ENCODE data around the gene ACP2. TPM values are rescaled to one million over a fixed set of nuclear protein-coding genes. Genes with fewer than 3 reads are reported as not detected.
A peak's percentile ranks its signal among the peaks of the same experiment; 100 is the strongest.

The ACP2 gene
- total and polyA plus RNA-seq, 5 donors from 2014 or later: 16.3 to 27.7 (median 17.8) TPM

DNA sequence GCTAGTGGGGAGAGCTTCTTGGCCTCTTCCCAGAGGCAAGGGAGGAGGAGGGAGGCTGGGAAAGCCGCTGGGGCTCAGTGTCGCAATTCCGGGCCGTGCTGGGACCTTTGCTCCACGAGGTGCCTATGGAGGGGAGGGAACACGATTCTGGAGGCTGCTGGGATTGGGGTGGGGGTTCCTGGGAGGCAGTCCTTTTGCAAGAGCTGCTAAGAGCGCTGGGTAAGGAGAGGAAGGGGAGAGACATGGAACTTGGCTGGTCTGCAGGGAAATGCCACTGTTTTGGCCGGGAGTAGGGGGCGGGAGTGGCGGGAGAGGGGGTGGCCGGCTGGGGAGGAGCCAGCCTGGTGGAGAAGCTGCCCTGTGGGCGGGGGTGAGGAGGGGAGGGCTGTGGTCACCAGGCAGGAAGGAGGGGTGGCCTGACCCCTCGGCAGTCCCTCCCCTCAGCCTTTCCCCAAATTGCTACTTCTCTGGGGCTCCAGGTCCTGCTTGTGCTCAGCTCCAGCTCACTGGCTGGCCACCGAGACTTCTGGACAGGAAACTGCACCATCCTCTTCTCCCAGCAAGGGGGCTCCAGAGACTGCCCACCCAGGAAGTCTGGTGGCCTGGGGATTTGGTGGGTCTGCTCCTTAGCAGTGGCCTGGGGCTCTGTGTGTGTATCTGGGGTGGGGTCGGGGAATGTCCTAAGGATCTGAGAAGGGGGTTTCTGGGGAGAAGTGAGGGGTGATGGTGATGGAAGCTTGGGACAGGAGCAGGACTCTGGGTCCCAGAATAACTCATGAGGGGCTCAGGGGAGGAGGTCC lies 9.1 kb upstream of the ACP2 start, which contains the start of gene NR1H3:
NR1H3 (plus strand) TSS at position 480 of the 800 bp plus-strand sequence. CDS start 1,221 bp downstream, outside the sequence.
- no peak for DNase-seq
- Histone ChIP-seq H3K9me3 (ENCODE audit: control insufficient read depth in 2 of 2, low read length in 2 of 2) (no peaks in the 10 kb centered on the region), H3K27me3 (ENCODE audit: control insufficient read depth, insufficient read depth, low read length) (no peaks in the 10 kb centered on the region), H3K36me3 (ENCODE audit: control insufficient read depth, insufficient read depth, low read length) (no peaks in the 10 kb centered on the region), H3K27ac (ENCODE audit: insufficient read depth, low read length, poor library complexity, severe bottlenecking) (no peak within 1 kb of the TSS), H3K4me1 (ENCODE audit: control insufficient read depth, insufficient read depth, low read length, poor library complexity, severe bottlenecking) (peaks cover 5% of the 10 kb centered on the region), H3K4me3 (ENCODE audit: low read depth, low read length) (no peak within 1 kb of the TSS)
- Mint-ChIP-seq H3K27me3 (no peaks in the 10 kb centered on the region), H3K36me3 (no peaks in the 10 kb centered on the region), H3K9me3 (no peaks in the 10 kb centered on the region), H3K27ac (peak within 1 kb of the TSS in 1 of 3 donors; percentile 62), H3K4me1 (peaks cover 3 to 20% (median 7%) of the 10 kb centered on the region in 4 donors), H3K4me3 (no peak within 1 kb of the TSS)
- peak in 1 of 2 donors; percentile 30 for ATAC-seq (ENCODE audit: low read depth in 2 of 2)

DNA sequence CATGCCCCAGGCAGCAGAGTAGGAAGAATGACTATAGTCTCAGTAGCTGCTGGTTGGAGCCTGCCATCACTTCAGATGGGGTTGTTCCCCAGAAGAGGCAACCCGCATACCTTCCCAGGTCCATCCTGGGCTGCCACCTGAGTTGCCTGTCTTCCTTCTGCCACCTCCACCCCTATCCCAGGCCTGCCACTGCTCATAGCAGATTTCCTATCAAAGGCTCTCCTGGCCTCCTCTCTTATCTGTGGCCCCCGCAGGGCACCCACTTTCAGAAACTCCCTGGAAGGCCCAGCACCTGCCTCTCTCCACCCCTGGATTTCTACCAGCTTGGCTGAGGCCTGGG lies 8.5 kb upstream of the ACP2 start:
- Mint-ChIP-seq H3K4me3 (no peak overlapping the region), H3K9me3 (no peaks in the 10 kb centered on the region), H3K36me3 (no peaks in the 10 kb centered on the region), H3K27me3 (no peaks in the 10 kb centered on the region), H3K4me1 (peaks cover 3 to 20% (median 7%) of the 10 kb centered on the region in 4 donors), H3K27ac (no peak overlapping the region)
- Histone ChIP-seq H3K27me3 (ENCODE audit: control insufficient read depth, insufficient read depth, low read length) (no peaks in the 10 kb centered on the region), H3K9me3 (ENCODE audit: control insufficient read depth in 2 of 2, low read length in 2 of 2) (no peaks in the 10 kb centered on the region), H3K27ac (ENCODE audit: insufficient read depth, low read length, poor library complexity, severe bottlenecking) (no peak overlapping the region), H3K4me1 (ENCODE audit: control insufficient read depth, insufficient read depth, low read length, poor library complexity, severe bottlenecking) (peaks cover 5% of the 10 kb centered on the region), H3K36me3 (ENCODE audit: control insufficient read depth, insufficient read depth, low read length) (no peaks in the 10 kb centered on the region), H3K4me3 (ENCODE audit: low read depth, low read length) (no peak overlapping the region)
- DNase-seq: no peak
- ATAC-seq (ENCODE audit: low read depth in 2 of 2): no peak

DNA sequence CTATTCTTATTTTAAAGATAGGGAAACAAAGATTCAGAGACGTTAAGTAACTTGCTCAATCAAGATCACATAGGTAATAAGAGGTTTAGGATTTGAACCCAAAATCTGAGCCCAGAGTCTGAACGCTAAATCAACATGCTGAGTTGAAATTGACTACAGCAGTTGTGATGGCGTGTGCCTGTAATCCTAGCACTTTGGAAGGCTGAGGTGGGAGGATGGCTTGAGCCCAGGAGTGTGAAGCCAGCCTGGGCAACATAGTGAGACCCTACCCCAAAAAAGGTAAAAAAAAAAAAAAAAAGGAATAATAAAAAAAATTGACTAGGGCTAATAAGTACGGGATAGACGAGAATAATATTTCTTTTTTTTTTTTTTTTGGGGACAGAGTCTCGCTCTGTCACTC lies 7.8 kb upstream of the ACP2 start:
- ATAC-seq (ENCODE audit: low read depth in 2 of 2) (no peak), DNase-seq (no peak)
- Mint-ChIP-seq H3K27ac (no peak overlapping the region), H3K9me3 (no peaks in the 10 kb centered on the region), H3K36me3 (no peaks in the 10 kb centered on the region), H3K4me1 (peaks cover 3 to 20% (median 7%) of the 10 kb centered on the region in 4 donors), H3K27me3 (no peaks in the 10 kb centered on the region), H3K4me3 (no peak overlapping the region)
- H3K36me3 ChIP-seq (ENCODE audit: control insufficient read depth, insufficient read depth, low read length): no peaks in the 10 kb centered on the region
- no peak overlapping the region for H3K27ac ChIP-seq (ENCODE audit: insufficient read depth, low read length, poor library complexity, severe bottlenecking)
- no peaks in the 10 kb centered on the region for H3K9me3 ChIP-seq (ENCODE audit: control insufficient read depth in 2 of 2, low read length in 2 of 2)
- H3K27me3 ChIP-seq (ENCODE audit: control insufficient read depth, insufficient read depth, low read length): no peaks in the 10 kb centered on the region
- H3K4me1 ChIP-seq (ENCODE audit: control insufficient read depth, insufficient read depth, low read length, poor library complexity, severe bottlenecking): peaks cover 5% of the 10 kb centered on the region
- H3K4me3 ChIP-seq (ENCODE audit: low read depth, low read length): no peak overlapping the region

DNA sequence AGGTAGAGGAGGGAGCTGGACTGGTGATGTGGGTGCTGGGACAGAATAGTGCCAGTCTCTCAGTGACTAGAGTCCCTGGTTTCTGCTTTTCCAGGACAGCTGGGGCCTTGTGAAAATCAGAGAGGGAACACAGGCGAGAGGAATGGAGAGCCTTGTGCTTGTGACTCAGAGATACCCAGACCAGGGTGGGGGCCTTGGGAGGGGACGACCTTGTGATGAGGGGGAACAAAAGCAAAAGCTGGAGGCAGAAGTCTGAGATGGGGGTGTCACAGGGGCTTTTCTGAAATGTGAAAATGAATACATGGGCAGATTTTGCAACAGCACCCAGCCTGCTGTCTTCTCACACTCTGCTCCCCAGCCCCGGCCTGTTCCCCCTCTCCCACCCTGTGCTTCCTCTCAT lies 5.8 kb upstream of the ACP2 start:
- Histone ChIP-seq H3K27ac (ENCODE audit: insufficient read depth, low read length, poor library complexity, severe bottlenecking) (no peak overlapping the region), H3K4me1 (ENCODE audit: control insufficient read depth, insufficient read depth, low read length, poor library complexity, severe bottlenecking) (peaks cover 3% of the 10 kb centered on the region), H3K4me3 (ENCODE audit: low read depth, low read length) (no peak overlapping the region), H3K9me3 (ENCODE audit: control insufficient read depth in 2 of 2, low read length in 2 of 2) (no peaks in the 10 kb centered on the region), H3K36me3 (ENCODE audit: control insufficient read depth, insufficient read depth, low read length) (no peaks in the 10 kb centered on the region), H3K27me3 (ENCODE audit: control insufficient read depth, insufficient read depth, low read length) (no peaks in the 10 kb centered on the region)
- H3K4me3 Mint-ChIP-seq: no peak overlapping the region
- peaks cover 2 to 22% (median 8%) of the 10 kb centered on the region in 4 donors for H3K4me1 Mint-ChIP-seq
- ATAC-seq (ENCODE audit: low read depth in 2 of 2) (no peak), DNase-seq (no peak)
- no peaks in the 10 kb centered on the region for H3K27me3 Mint-ChIP-seq
- no peaks in the 10 kb centered on the region for H3K9me3 Mint-ChIP-seq
- peak overlapping the region in 1 of 3 donors; percentile 73 for H3K27ac Mint-ChIP-seq
- no peaks in the 10 kb centered on the region for H3K36me3 Mint-ChIP-seq

DNA sequence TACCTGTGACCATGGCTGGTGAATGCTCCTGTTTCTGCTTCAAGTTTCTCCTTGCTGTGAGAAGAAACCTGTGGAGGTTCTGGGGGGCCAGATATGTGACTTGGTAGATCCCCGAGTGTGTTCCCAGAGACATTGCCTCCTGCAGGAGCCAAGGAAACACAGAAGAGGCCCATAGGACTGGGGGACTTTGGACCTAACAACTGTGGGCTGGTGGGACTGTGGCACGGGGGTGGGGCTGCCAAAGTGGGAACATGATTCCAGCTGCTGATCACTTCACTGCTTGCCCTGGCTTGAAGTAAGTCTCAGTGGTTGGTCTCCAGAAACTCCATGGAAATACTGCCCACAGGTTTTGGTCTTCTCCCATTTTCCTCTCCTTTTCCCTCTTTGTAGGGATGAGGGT lies 5.0 kb upstream of the ACP2 start:
- H3K27me3 ChIP-seq (ENCODE audit: control insufficient read depth, insufficient read depth, low read length): no peaks in the 10 kb centered on the region
- H3K27ac ChIP-seq (ENCODE audit: insufficient read depth, low read length, poor library complexity, severe bottlenecking): no peak overlapping the region
- no peak for ATAC-seq (ENCODE audit: low read depth in 2 of 2)
- H3K4me3 ChIP-seq (ENCODE audit: low read depth, low read length): no peak overlapping the region
- Mint-ChIP-seq H3K4me1 (peaks cover 0 to 25% (median 9%) of the 10 kb centered on the region in 4 donors), H3K36me3 (no peaks in the 10 kb centered on the region), H3K27me3 (peaks cover 3% of the 10 kb centered on the region), H3K27ac (no peak overlapping the region), H3K4me3 (peak overlapping the region in 1 of 4 donors; percentile 33), H3K9me3 (no peaks in the 10 kb centered on the region)
- DNase-seq: no peak
- no peaks in the 10 kb centered on the region for H3K36me3 ChIP-seq (ENCODE audit: control insufficient read depth, insufficient read depth, low read length)
- H3K9me3 ChIP-seq (ENCODE audit: control insufficient read depth in 2 of 2, low read length in 2 of 2): no peaks in the 10 kb centered on the region
- peaks cover 7% of the 10 kb centered on the region for H3K4me1 ChIP-seq (ENCODE audit: control insufficient read depth, insufficient read depth, low read length, poor library complexity, severe bottlenecking)

DNA sequence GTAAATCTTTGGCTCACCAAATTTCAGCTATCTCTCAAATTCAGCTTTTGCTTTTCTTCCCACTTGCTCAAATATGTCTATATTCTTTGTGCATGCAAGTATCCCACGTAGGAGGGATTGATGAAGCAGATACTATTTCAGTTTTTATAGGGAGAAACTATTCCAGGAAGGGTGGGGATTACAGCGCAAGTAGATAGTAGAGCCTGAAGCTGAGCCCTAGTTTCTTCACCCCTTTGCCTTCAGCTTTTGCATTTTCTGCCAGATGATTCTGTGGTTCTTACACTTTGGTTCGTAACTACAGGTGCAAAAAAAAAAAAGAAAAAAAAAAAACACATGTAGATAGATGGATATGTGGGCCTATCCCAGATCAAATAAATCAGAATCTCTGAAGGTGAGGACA lies 3.1 kb upstream of the ACP2 start:
- DNase-seq (no peak), ATAC-seq (ENCODE audit: low read depth in 2 of 2) (no peak)
- H3K9me3 ChIP-seq (ENCODE audit: control insufficient read depth in 2 of 2, low read length in 2 of 2): no peaks in the 10 kb centered on the region
- Mint-ChIP-seq H3K4me3 (peak overlapping the region in 2 of 4 donors; percentile 58 to 63), H3K27ac (no peak overlapping the region), H3K36me3 (no peaks in the 10 kb centered on the region), H3K27me3 (peaks cover 4% of the 10 kb centered on the region), H3K9me3 (peaks cover 0 to 1% (median 0%) of the 10 kb centered on the region in 7 donors), H3K4me1 (peaks cover 0 to 41% (median 24%) of the 10 kb centered on the region in 4 donors)
- no peak overlapping the region for H3K4me3 ChIP-seq (ENCODE audit: low read depth, low read length)
- no peaks in the 10 kb centered on the region for H3K27me3 ChIP-seq (ENCODE audit: control insufficient read depth, insufficient read depth, low read length)
- no peak overlapping the region for H3K27ac ChIP-seq (ENCODE audit: insufficient read depth, low read length, poor library complexity, severe bottlenecking)
- peaks cover 19% of the 10 kb centered on the region for H3K4me1 ChIP-seq (ENCODE audit: control insufficient read depth, insufficient read depth, low read length, poor library complexity, severe bottlenecking)
- no peaks in the 10 kb centered on the region for H3K36me3 ChIP-seq (ENCODE audit: control insufficient read depth, insufficient read depth, low read length)

DNA sequence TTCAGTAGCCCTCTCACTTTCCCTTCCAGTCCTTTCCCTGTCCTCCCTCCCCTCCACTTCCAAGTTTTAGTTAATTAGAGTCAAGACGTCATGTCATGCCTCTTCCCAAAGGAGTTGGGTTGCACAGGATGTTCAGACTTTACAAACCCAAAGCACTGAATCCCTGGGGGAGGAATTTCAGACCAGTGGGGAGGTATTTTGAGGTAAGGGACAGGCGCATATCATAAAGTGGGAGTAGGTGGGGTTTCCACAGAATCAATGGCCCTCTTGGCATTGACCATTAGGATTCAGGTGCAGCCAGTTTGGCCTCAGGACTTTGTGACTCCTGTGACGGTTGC lies 733 bp upstream of the ACP2 start:
- ATAC-seq (ENCODE audit: low read depth in 2 of 2): no peak
- H3K36me3 Mint-ChIP-seq: peaks cover 5% of the 10 kb centered on the region
- peaks cover 4% of the 10 kb centered on the region for H3K27me3 Mint-ChIP-seq
- H3K4me1 Mint-ChIP-seq: peaks cover 0 to 40% (median 24%) of the 10 kb centered on the region in 4 donors
- peak overlapping the region; percentile 98 for H3K4me3 ChIP-seq (ENCODE audit: low read depth, low read length)
- H3K4me3 Mint-ChIP-seq: peak overlapping the region; percentile 97 to 99 (median 99)
- no peaks in the 10 kb centered on the region for H3K9me3 ChIP-seq (ENCODE audit: control insufficient read depth in 2 of 2, low read length in 2 of 2)
- DNase-seq: no peak
- H3K4me1 ChIP-seq (ENCODE audit: control insufficient read depth, insufficient read depth, low read length, poor library complexity, severe bottlenecking): peaks cover 19% of the 10 kb centered on the region
- H3K36me3 ChIP-seq (ENCODE audit: control insufficient read depth, insufficient read depth, low read length): peaks cover 18% of the 10 kb centered on the region
- no peaks in the 10 kb centered on the region for H3K27me3 ChIP-seq (ENCODE audit: control insufficient read depth, insufficient read depth, low read length)
- peaks cover 0 to 1% (median 0%) of the 10 kb centered on the region in 7 donors for H3K9me3 Mint-ChIP-seq
- H3K27ac ChIP-seq (ENCODE audit: insufficient read depth, low read length, poor library complexity, severe bottlenecking): peak overlapping the region; percentile 75
- H3K27ac Mint-ChIP-seq: peak overlapping the region in 2 of 3 donors; percentile 98

DNA sequence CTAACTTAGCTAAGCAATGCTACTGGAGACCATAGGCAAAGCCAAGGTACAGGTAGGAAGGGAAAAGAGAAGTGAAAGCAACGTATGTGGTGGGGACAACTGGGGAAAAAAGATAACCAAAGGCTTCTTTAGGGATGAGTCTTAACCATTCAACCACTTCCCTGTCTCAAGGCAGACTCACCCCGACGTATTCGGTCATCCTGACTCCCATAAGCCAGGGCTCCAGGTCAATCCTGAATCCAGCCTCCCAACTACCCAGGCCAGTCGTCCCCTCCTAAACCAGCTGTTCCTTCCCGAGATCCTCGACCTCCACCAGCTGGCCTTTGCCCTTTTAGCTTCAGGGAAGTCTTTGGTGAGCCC lies 330 bp downstream of the ACP2 start:
- Histone ChIP-seq H3K9me3 (ENCODE audit: control insufficient read depth in 2 of 2, low read length in 2 of 2) (no peaks in the 10 kb centered on the region), H3K36me3 (ENCODE audit: control insufficient read depth, insufficient read depth, low read length) (peaks cover 22% of the 10 kb centered on the region), H3K4me1 (ENCODE audit: control insufficient read depth, insufficient read depth, low read length, poor library complexity, severe bottlenecking) (peaks cover 19% of the 10 kb centered on the region), H3K27me3 (ENCODE audit: control insufficient read depth, insufficient read depth, low read length) (no peaks in the 10 kb centered on the region), H3K27ac (ENCODE audit: insufficient read depth, low read length, poor library complexity, severe bottlenecking) (peak overlapping the region; percentile 75), H3K4me3 (ENCODE audit: low read depth, low read length) (peak overlapping the region; percentile 98)
- peak overlapping the region; percentile 97 to 98 (median 98) for H3K27ac Mint-ChIP-seq
- H3K27me3 Mint-ChIP-seq: peaks cover 4% of the 10 kb centered on the region
- ATAC-seq (ENCODE audit: low read depth in 2 of 2) (peak; percentile 4 to 13), DNase-seq (no peak)
- peaks cover 0 to 1% (median 0%) of the 10 kb centered on the region in 7 donors for H3K9me3 Mint-ChIP-seq
- peaks cover 0 to 40% (median 23%) of the 10 kb centered on the region in 4 donors for H3K4me1 Mint-ChIP-seq
- H3K36me3 Mint-ChIP-seq: peaks cover 11% of the 10 kb centered on the region
- H3K4me3 Mint-ChIP-seq: peak overlapping the region; percentile 97 to 99 (median 99)

Measured in CD4-positive, CD25-positive, alpha-beta regulatory T cell (primary cell).